NB4 (cell line): ENCODE data around the gene DNAJC12.

Source experiments
- MYC ChIP-seq: IDR thresholded peaks from 2 replicates; pipeline ENCODE4 v1.6.1; 2011; ENCODE audit warnings: low read depth, low read length
- POLR2A ChIP-seq: IDR thresholded peaks from 2 replicates; pipeline ENCODE4 v1.6.1; 2011; ENCODE audit warnings: mild to moderate bottlenecking; ENCODE audit not compliant: insufficient read length; ENCODE audit errors: extremely low read depth
- TF ChIP-seq, protein P1 (sequence below): IDR thresholded peaks from one replicate; pipeline ENCODE4 v1.5.1; 2012; ENCODE audit warnings: low read depth, low read length

DNA sequence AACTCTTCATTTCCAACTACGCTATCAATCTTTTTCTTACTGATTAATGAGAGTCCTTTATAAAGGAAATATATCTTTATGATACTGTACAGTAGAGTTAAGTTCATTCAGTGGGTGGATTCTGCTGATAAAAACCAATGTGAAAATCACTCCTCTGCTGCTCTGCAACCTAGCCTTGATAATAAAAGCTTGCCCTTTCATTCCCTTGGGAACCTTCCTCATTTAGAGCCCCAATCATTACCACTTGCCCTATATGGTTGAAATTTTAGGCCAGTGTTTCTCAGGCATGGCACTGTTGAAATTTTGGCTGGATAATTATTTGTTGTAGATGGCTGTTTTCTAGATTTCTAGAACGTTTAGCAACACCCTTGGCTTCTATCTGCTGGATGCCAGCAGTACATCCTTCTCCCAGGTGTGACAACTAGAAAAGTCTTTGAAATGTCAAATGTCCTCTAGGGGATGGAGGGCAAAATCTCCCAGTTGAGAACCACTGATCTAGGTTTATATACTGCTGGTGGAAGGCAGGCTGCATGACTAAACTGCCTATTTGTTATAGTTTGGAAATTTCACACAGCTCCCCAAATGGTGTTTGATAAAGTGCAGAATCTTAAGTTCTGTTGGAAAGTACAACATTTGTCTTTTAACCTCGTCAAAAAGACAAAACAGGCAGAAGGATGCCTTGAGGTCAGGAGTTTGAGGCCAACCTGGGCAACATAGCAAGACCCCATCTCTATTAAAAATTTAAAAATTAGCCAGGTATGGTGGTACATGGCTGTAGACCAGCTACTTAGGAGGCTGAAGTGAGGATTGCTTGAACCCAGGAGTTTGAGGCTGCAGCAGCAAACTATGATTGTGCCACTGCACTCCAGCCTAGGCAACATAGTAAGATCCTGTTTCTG is 37.6 kb upstream of the DNAJC12 start:
- TF ChIP-seq, protein P1, sequence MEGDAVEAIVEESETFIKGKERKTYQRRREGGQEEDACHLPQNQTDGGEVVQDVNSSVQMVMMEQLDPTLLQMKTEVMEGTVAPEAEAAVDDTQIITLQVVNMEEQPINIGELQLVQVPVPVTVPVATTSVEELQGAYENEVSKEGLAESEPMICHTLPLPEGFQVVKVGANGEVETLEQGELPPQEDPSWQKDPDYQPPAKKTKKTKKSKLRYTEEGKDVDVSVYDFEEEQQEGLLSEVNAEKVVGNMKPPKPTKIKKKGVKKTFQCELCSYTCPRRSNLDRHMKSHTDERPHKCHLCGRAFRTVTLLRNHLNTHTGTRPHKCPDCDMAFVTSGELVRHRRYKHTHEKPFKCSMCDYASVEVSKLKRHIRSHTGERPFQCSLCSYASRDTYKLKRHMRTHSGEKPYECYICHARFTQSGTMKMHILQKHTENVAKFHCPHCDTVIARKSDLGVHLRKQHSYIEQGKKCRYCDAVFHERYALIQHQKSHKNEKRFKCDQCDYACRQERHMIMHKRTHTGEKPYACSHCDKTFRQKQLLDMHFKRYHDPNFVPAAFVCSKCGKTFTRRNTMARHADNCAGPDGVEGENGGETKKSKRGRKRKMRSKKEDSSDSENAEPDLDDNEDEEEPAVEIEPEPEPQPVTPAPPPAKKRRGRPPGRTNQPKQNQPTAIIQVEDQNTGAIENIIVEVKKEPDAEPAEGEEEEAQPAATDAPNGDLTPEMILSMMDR: no peak
- TF ChIP-seq POLR2A: no peak
- TF ChIP-seq MYC: no peak
